OCI-LY1 (cell line): ENCODE measurements around the gene CCDC40.

ENCODE experiments used
- H2AFZ ChIP-seq: fragments of 200-600 bp; sonication (generic), shearing (Covaris generic); 2 replicates; pipeline ENCODE4 v1.6.0; 2014; ENCODE audit warnings: antibody characterized with exemption, mild to moderate bottlenecking, low read length
- H3F3A ChIP-seq: fragments of 200-600 bp; sonication (generic), shearing (Covaris generic); 2 replicates; pipeline ENCODE4 v1.6.0; 2014; ENCODE audit warnings: mild to moderate bottlenecking, antibody characterized with exemption, low read length, moderate library complexity; ENCODE audit not compliant: insufficient read depth
- H3K27ac ChIP-seq: fragments of 200-600 bp; sonication (generic); 2 replicates; pipeline ENCODE4 v1.5.1; 2014; ENCODE audit warnings: low read length, mixed run types, mild to moderate bottlenecking, low read depth; ENCODE audit not compliant: poor library complexity, severe bottlenecking
- H3K27me3 ChIP-seq: fragments of 200-600 bp; sonication (generic); 2 replicates; pipeline ENCODE4 v1.6.0; 2014; ENCODE audit warnings: antibody characterized with exemption, mild to moderate bottlenecking, low read length, moderate library complexity; ENCODE audit not compliant: insufficient read depth
- H3K36me3 ChIP-seq: fragments of 200-600 bp; sonication (generic); 2 replicates; pipeline ENCODE4 v1.6.1; 2014; ENCODE audit warnings: mild to moderate bottlenecking, antibody characterized with exemption, low read length, moderate library complexity, mixed read lengths; ENCODE audit not compliant: insufficient read depth
- H3K4me1 ChIP-seq: fragments of 200-600 bp; sonication (generic); 2 replicates; pipeline ENCODE4 v1.5.1; 2014; ENCODE audit warnings: mild to moderate bottlenecking, low read length, moderate library complexity; ENCODE audit not compliant: insufficient read depth, severe bottlenecking
- H3K4me2 ChIP-seq: fragments of 200-600 bp; sonication (generic), shearing (Covaris generic); 2 replicates; pipeline ENCODE4 v1.6.1; 2014; ENCODE audit warnings: low read length
- H3K4me3 ChIP-seq: fragments of 200-600 bp; sonication (generic); 2 replicates; pipeline ENCODE4 v1.5.1; 2014; ENCODE audit warnings: low read length, low read depth, mild to moderate bottlenecking, mixed read lengths; ENCODE audit not compliant: poor library complexity, severe bottlenecking
- H3K79me2 ChIP-seq: fragments of 200-600 bp; shearing (Covaris generic); 2 replicates; pipeline ENCODE4 v1.6.1; 2016; ENCODE audit warnings: mixed run types, low read length, mixed read lengths; ENCODE audit not compliant: insufficient read depth
- H3K9ac ChIP-seq: fragments of 200-600 bp; sonication (generic), shearing (Covaris generic); 2 replicates; pipeline ENCODE4 v1.6.1; 2014; ENCODE audit warnings: mild to moderate bottlenecking, low read length, mixed read lengths
- H3K9me2 ChIP-seq: fragments of 200-600 bp; sonication (generic), shearing (Covaris generic); 2 replicates; pipeline ENCODE4 v1.6.1; 2014; ENCODE audit warnings: low read depth, mild to moderate bottlenecking, low read length, mixed read lengths
- H3K9me3 ChIP-seq: fragments of 200-600 bp; shearing (Covaris generic); 2 replicates; pipeline ENCODE4 v1.6.1; 2014; ENCODE audit warnings: low read length, mixed read lengths
- H4K20me1 ChIP-seq: fragments of 200-600 bp; sonication (generic), shearing (Covaris generic); 2 replicates; pipeline ENCODE4 v1.6.0; 2016; ENCODE audit warnings: mild to moderate bottlenecking, low read length; ENCODE audit not compliant: insufficient read depth
- EZH2 ChIP-seq: fragments of 200-600 bp; sonication (generic), shearing (Covaris generic); IDR thresholded peaks from 2 replicates; pipeline ENCODE4 v1.8.0; 2017; ENCODE audit warnings: borderline replicate concordance, mixed run types, mild to moderate bottlenecking, antibody characterized with exemption, low read length, moderate library complexity, mixed read lengths
- TF ChIP-seq, protein P1 (sequence below): fragments of 200-600 bp; sonication (generic), shearing (Covaris generic); IDR thresholded peaks from 2 replicates; pipeline ENCODE4 v1.5.1; 2017; ENCODE audit warnings: mild to moderate bottlenecking, antibody characterized with exemption, low read length, moderate library complexity, mixed read lengths

Gene CCDC40

DNA sequence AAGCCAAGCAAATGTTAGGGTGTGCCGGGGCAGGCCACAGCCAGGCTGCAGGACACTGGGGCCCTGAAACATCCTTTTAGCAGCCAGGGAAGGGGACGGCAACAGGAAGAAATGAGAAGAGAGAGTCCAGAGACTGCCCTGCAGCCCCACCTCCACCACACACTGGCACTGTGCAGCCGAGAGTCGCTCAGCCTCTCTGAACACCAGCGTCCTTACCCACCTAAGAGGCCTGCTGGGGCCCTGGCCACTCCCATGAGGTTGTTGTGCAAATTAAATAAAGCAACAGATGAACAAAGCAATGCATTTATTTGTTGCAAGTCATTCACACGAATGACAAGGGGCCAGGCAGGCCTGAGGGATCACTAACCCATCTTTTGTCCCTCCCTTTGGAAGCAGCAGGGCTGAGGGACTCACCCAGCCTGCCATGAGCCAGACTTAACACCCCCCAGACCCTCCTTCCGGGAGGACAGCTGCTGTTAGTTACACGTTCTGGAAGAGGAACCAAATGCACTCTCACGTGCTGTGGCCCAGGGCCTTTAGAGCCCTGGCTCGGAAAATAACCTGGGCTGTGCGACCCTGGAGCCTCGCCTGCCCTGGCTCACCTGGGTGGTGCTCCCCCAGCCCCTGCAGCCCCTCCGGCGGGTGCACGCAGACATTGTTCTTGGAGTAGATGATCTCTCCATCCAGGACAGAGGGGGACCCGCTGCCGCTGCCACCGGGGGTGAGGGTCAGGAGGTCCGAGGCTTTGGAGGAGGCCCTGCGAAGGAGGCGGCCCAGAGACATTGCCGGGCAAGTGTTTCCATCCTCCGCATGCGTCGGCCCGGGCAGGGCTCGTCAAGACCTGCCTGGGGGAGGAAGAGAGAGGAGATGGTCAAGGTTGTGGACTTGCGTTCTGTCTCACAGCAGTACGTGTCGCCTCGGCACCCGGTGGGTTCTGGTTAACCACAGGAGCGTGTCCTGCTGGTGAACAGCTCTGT lies 23.4 kb upstream of the CCDC40 start:
- Histone ChIP-seq H3F3A (no peaks in the 10 kb centered on the region), H3K27me3 (peaks cover 21% of the 10 kb centered on the region), H3K27ac (no peak overlapping the region), H2AFZ (no peak overlapping the region), H3K4me1 (no peaks in the 10 kb centered on the region), H3K9me3 (peaks cover 3% of the 10 kb centered on the region; the same call in 1 of the 2 replicates), H3K4me2 (no peak overlapping the region), H3K79me2 (no peaks in the 10 kb centered on the region), H4K20me1 (no peaks in the 10 kb centered on the region), H3K9me2 (no peaks in the 10 kb centered on the region), H3K4me3 (no peak overlapping the region), H3K36me3 (no peaks in the 10 kb centered on the region; the same call in 1 of the 2 replicates), H3K9ac (no peak overlapping the region)
- TF ChIP-seq, protein P1, sequence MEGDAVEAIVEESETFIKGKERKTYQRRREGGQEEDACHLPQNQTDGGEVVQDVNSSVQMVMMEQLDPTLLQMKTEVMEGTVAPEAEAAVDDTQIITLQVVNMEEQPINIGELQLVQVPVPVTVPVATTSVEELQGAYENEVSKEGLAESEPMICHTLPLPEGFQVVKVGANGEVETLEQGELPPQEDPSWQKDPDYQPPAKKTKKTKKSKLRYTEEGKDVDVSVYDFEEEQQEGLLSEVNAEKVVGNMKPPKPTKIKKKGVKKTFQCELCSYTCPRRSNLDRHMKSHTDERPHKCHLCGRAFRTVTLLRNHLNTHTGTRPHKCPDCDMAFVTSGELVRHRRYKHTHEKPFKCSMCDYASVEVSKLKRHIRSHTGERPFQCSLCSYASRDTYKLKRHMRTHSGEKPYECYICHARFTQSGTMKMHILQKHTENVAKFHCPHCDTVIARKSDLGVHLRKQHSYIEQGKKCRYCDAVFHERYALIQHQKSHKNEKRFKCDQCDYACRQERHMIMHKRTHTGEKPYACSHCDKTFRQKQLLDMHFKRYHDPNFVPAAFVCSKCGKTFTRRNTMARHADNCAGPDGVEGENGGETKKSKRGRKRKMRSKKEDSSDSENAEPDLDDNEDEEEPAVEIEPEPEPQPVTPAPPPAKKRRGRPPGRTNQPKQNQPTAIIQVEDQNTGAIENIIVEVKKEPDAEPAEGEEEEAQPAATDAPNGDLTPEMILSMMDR = no peak
- TF ChIP-seq EZH2 = no peak

DNA sequence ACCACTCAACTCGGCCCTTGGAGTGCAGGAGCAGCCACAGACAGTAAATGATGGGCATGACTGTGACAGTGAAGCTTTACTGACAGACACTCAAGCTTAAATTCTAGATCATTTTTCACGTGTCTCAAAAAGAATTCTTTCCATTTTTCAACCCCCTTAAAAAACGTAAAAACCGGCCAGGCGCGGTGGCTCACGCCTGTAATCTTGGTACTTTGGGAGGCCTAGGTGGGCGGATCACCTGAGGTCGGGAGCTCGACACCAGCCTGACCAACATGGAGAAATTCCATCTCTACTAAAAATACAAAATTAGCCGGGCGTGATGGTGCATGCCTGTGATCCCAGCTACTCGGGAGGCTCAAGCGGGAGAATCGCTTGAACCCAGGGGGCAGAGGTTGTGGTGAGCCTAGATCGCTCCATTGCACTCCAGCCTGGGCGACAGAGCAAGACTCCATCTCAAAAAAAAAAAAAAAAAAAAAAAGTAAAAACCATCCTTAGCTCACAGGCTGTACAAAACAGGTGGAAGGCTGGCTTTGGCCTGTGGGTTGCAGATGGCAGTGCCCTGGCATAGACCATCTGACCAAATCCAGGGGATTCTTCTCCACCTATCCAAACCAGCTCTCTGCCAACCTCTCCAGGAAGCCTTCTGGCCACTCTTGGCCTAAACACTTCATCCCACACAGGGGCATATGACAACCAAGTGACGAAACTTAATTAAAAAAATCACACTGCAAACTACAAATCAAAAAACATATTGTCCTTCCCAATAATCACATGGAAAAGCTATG lies 19.0 kb upstream of the CCDC40 start:
- Histone ChIP-seq H3K27me3 (peaks cover 21% of the 10 kb centered on the region), H2AFZ (no peak overlapping the region), H3K9me3 (peaks cover 3% of the 10 kb centered on the region; the same call in 1 of the 2 replicates), H3K36me3 (no peaks in the 10 kb centered on the region; the same call in 1 of the 2 replicates), H3F3A (no peaks in the 10 kb centered on the region), H3K4me3 (no peak overlapping the region), H4K20me1 (no peaks in the 10 kb centered on the region), H3K4me2 (no peak overlapping the region), H3K9ac (no peak overlapping the region), H3K4me1 (no peaks in the 10 kb centered on the region), H3K27ac (no peak overlapping the region), H3K9me2 (no peaks in the 10 kb centered on the region), H3K79me2 (no peaks in the 10 kb centered on the region)
- TF ChIP-seq, protein P1 = no peak
- no peak for TF ChIP-seq EZH2

DNA sequence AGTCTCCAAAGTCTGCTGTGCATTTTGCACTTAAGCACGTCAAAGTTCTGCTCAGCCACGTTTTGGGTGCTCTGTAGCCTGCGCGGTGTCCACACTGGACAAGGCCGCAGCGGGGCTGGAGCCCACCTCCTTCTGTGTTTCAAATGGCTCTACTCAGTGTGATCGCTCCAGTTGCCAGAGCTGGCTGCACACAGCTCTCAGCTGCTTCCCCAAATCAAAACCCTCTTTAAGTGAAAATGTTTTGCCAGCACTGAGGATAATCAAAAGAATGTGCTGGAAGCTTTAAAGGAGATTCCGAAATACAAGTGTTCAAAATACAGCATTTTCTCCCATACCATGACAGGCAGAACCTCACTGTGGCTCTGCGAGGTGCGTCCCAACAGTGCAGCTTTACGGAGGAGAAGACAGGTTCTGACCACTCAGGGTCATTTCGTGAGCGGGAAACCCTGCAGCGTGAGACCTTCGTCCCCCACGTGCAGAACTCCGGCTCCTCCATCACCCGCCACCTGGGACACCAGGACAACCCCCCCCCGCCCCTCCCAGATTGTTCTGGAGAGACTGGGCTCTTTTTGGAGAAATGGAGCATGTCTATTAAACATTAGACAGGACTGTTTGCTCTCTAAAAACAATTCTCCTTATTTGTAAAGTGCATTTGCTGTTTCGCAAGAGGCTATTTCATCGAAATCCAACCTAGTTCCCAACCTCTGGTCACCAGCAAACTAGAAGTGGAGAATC lies 17.4 kb upstream of the CCDC40 start:
- TF ChIP-seq EZH2 = no peak
- TF ChIP-seq, protein P1 = no peak
- H3K27ac ChIP-seq = no peak overlapping the region
- no peaks in the 10 kb centered on the region for H3K79me2 ChIP-seq
- H3K27me3 ChIP-seq = peaks cover 9% of the 10 kb centered on the region; the same call in 1 of the 2 replicates
- no peak overlapping the region for H3K9ac ChIP-seq
- H3K4me1 ChIP-seq = no peaks in the 10 kb centered on the region
- no peaks in the 10 kb centered on the region for H4K20me1 ChIP-seq
- no peaks in the 10 kb centered on the region for H3F3A ChIP-seq
- no peaks in the 10 kb centered on the region; the same call in 1 of the 2 replicates for H3K36me3 ChIP-seq
- H3K9me2 ChIP-seq = no peaks in the 10 kb centered on the region
- peaks cover 3% of the 10 kb centered on the region; the same call in 1 of the 2 replicates for H3K9me3 ChIP-seq
- no peak overlapping the region for H3K4me2 ChIP-seq
- no peak overlapping the region for H2AFZ ChIP-seq
- no peak overlapping the region for H3K4me3 ChIP-seq
